Activated T-cell treated with anti-CD3 and anti-CD28 coated beads, Interleukin-2, amount 50 U/mL, for 4 hours (primary cell): ENCODE measurements around the gene SGSM2. TPM values are rescaled to one million over a fixed set of nuclear protein-coding genes. Genes with fewer than 3 reads are reported as not detected.

ENCODE experiments used
- ATAC-seq, 2 donors: fragments of 200-7000 bp; cut with Tn5 transposase; one replicate each; pipeline ENCODE4 v1.10.0; 2021
- DNase-seq: peaks from one replicate; pipeline ENCODE4 v3.0.0-alpha.2; 2020
- H3K27me3 Mint-ChIP-seq: one replicate; pipeline ENCODE4 v1.8.0; 2021; ENCODE audit warnings: low read depth, mixed read lengths
- H3K36me3 Mint-ChIP-seq: one replicate; pipeline ENCODE4 v1.8.0; 2022; ENCODE audit warnings: mixed read lengths; ENCODE audit not compliant: insufficient read depth
- H3K4me1 Mint-ChIP-seq: one replicate; pipeline ENCODE4 v1.8.0; 2021; ENCODE audit warnings: low read depth, mixed read lengths
- H3K4me3 Mint-ChIP-seq: one replicate; pipeline ENCODE4 v1.8.0; 2021; ENCODE audit warnings: mild to moderate bottlenecking, moderate library complexity, mixed read lengths
- H3K9me3 Mint-ChIP-seq: one replicate; pipeline ENCODE4 v1.8.0; 2021; ENCODE audit warnings: mixed read lengths
- total RNA-seq, 3 donors: library from RNA; stranded (reverse); gene quantifications; one replicate each; pipeline ENCODE4 v1.2.1, GENCODE V29; 2021

SGSM2 gene
- total RNA-seq, 3 donors from 2014 or later = 40.1 to 41.3 (median 40.6) TPM

DNA sequence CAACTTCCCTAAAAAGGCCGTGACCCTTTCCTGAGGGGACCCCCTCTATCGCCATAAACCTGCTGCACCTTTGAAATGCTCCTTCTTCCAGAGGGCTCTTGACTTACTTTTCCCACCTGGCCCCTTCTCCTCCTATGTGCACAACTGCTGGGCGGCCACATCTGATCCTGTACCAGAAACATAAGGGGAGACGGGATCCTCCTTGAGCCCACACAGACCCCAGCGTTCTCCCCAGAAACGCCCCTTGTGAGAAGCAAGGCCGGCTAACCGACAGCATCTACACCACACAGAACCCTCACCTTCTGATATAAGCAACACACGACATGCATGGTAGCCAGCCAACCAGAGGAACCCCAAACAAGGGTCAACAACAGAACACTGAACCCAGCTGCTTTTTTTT, 77.8 kb downstream of the SGSM2 start:
- Mint-ChIP-seq H3K4me3 (no peak overlapping the region), H3K27me3 (no peaks in the 10 kb centered on the region), H3K4me1 (no peaks in the 10 kb centered on the region), H3K36me3 (peaks cover 18% of the 10 kb centered on the region), H3K9me3 (no peaks in the 10 kb centered on the region)
- ATAC-seq (no peak), DNase-seq (no peak)

- Mint-ChIP-seq H3K27me3 (no peaks in the 10 kb centered on the region), H3K9me3 (no peaks in the 10 kb centered on the region), H3K4me1 (no peaks in the 10 kb centered on the region), H3K36me3 (peaks cover 19% of the 10 kb centered on the region), H3K4me3 (no peak overlapping the region)
- peak; percentile 91 for DNase-seq
- ATAC-seq = peak; percentile 84 to 85
Observed at GRCh38 chr17:2416010-2416734, 78.9 kb downstream of the SGSM2 start.

DNA sequence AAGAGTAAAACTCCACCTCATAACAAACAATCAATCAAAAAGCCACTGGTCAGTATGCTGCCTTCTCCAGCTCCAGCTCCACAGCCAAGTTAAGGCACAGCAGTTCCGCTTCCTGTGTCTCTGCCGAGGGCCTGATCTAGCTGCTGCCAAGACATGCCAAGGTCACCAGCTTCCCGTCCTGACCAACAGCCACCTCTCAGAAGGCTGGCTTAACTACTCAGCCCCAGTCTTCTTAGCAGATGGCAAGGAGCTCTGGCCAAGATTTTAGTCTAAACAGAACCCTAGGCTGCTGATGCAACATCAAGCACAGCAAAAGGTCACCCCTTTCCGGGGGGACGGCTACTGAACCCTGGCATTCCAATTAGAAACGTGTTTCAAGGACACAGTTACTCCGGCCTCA, 81.3 kb downstream of the SGSM2 start:
- Mint-ChIP-seq H3K9me3 (no peaks in the 10 kb centered on the region), H3K36me3 (peaks cover 20% of the 10 kb centered on the region), H3K27me3 (no peaks in the 10 kb centered on the region), H3K4me1 (no peaks in the 10 kb centered on the region), H3K4me3 (no peak overlapping the region)
- no peak for ATAC-seq
- no peak for DNase-seq

- H3K4me1 Mint-ChIP-seq = no peaks in the 10 kb centered on the region
- ATAC-seq (no peak), DNase-seq (no peak)
- H3K4me3 Mint-ChIP-seq = no peak overlapping the region
- H3K36me3 Mint-ChIP-seq = peaks cover 17% of the 10 kb centered on the region
- no peaks in the 10 kb centered on the region for H3K9me3 Mint-ChIP-seq
- no peaks in the 10 kb centered on the region for H3K27me3 Mint-ChIP-seq
Observed at GRCh38 chr17:2419486-2419885, 82.2 kb downstream of the SGSM2 start.

DNA sequence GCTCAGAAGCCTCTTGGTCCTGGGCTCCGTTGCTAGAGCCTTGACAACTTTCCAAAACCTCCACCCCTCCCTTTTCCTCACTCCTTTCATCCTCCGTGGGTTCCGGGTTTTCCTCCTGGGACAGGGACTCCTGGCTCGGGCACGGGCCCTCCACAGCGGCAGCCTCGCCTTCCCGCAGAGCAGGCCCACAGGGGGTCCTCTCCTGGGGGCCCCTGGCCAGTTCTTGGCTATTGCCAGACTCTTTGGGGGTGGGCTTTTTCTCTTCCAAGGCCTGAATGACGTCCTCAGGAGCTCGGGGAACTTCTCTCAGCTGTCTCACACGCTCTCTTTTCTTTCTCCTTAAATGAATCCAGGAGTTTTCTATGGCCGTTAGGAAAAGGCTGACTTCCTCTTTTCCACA, 82.9 kb downstream of the SGSM2 start:
- H3K36me3 Mint-ChIP-seq = peaks cover 17% of the 10 kb centered on the region
- H3K4me3 Mint-ChIP-seq = no peak overlapping the region
- H3K4me1 Mint-ChIP-seq = no peaks in the 10 kb centered on the region
- no peaks in the 10 kb centered on the region for H3K9me3 Mint-ChIP-seq
- DNase-seq (no peak), ATAC-seq (no peak)
- H3K27me3 Mint-ChIP-seq = no peaks in the 10 kb centered on the region

DNA sequence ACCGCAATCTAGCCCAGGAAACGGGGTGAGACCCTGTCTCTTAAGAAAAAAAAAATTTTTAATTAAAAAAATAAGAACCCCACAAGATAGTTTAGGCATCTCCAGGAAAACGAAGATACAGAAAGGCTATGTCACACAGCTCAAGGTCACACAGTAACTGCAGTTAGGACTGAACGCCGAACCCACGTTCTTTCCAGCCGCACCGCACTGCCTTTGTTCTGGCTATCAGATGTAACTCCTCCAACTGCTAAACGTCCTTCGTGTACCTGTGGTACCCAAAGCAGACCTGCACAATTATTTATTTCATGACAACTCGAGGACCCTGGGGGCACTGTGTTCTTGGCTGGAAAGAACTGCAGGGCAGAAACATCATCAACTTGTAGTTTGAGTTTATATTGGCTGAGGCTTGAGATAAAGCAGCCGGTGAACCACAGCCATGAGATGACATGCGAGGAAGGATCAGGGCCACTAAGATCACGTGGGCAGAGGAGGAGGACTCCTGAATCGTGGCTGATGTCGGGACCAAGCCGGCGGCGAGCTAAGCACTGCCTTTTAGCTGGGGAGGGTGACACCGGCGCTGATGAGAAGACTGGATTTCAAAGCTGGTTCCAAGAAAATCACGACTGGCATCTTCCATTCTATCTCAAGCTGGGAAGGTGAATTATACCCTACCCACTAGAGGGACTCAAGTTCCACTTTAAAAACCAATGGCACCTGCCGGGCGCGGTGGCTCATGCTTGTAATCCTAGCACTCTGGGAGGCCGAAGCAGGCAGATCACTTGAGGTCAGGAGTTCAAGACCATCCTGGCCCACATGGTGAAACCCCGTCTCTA, 84.2 kb downstream of the SGSM2 start:
- Mint-ChIP-seq H3K36me3 (peaks cover 24% of the 10 kb centered on the region), H3K27me3 (no peaks in the 10 kb centered on the region), H3K4me1 (no peaks in the 10 kb centered on the region), H3K4me3 (no peak overlapping the region), H3K9me3 (no peaks in the 10 kb centered on the region)
- no peak for DNase-seq
- ATAC-seq = no peak

- peaks cover 23% of the 10 kb centered on the region for H3K36me3 Mint-ChIP-seq
- ATAC-seq (no peak), DNase-seq (no peak)
- H3K4me1 Mint-ChIP-seq = no peaks in the 10 kb centered on the region
- no peaks in the 10 kb centered on the region for H3K27me3 Mint-ChIP-seq
- H3K9me3 Mint-ChIP-seq = no peaks in the 10 kb centered on the region
- H3K4me3 Mint-ChIP-seq = no peak overlapping the region
Observed at GRCh38 chr17:2423271-2423670, 86.0 kb downstream of the SGSM2 start.

DNA sequence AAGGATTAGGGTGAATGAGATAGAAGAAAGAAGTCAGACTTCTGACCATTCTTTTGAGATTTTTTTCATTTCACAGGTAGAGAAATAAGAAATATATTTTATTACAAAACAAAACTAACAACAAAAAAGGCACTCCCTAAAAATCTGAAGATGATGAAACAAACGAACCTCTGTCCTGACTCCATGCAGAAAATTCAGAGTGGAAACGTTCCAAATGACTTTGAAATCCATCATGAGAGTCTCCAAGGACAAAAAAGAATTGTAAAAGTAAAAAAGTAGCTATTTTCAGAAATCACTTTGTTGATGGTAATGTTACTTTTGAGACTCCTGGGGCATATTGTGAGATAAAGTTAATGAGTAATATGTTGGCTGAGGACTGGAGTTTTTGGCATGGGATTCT, 89.9 kb downstream of the SGSM2 start:
- Mint-ChIP-seq H3K4me1 (no peaks in the 10 kb centered on the region), H3K36me3 (peaks cover 11% of the 10 kb centered on the region), H3K4me3 (no peak overlapping the region), H3K9me3 (no peaks in the 10 kb centered on the region), H3K27me3 (no peaks in the 10 kb centered on the region)
- ATAC-seq (no peak), DNase-seq (no peak)

DNA sequence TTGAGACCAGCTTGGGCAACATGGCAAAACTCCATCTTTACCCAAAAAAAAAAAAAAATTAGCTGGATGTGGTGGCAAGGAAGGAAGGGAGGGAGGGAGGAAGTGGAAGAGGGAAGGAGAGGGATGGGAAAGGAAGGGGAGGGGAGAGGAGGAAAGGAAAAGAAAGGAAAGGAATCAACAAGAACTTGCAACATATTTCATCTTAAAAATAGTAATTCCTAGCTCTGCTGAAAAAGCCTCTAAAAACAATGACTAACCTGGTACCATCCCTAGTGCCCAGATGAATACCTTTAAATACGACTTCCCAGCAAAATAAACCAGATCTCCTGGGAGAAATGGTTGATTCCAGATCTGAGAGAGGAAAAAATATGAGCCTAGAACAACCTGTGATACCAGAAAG, 90.6 kb downstream of the SGSM2 start:
- Mint-ChIP-seq H3K9me3 (no peaks in the 10 kb centered on the region), H3K36me3 (peaks cover 14% of the 10 kb centered on the region), H3K4me3 (no peak overlapping the region), H3K27me3 (no peaks in the 10 kb centered on the region), H3K4me1 (no peaks in the 10 kb centered on the region)
- DNase-seq (no peak), ATAC-seq (no peak)

Other genes starting within 250 kb of the SGSM2 start
- 10 to 100 TPM; 27.9 to 36.1 (median 30.7) TPM for gene SMG6, start 33.7 kb upstream of the SGSM2 start, total RNA-seq
- gene SRR, start 33.6 kb upstream of the SGSM2 start, total RNA-seq = 1 to 10 TPM; 2.5 to 6.5 (median 6.1) TPM
- 100 to 1,000 TPM; 143 to 159 (median 156) TPM for gene TSR1, start 1.0 kb upstream of the SGSM2 start, total RNA-seq
- gene MNT, start 63.6 kb downstream of the SGSM2 start, total RNA-seq = 10 to 100 TPM; 27.8 to 30.7 (median 29.5) TPM
- 10 to 100 TPM; 69.7 to 73.9 (median 70.0) TPM for gene METTL16, start 174.4 kb downstream of the SGSM2 start, total RNA-seq